ENCODE data around the gene RASSF4.
A peak's percentile ranks its signal among the peaks of the same experiment; 100 is the strongest.

GRCh38 chr10:45000752-45001380 is 41.3 kb downstream of the RASSF4 start, which contains the start of gene ZNF22:
- peak in 1 of 3 experiments; percentile 8 for TF ChIP-seq CTCF (optimal IDR thresholded peaks at IDR 0.05 in 1 of 3, IDR thresholded peaks at IDR 0.05 in 1 of 3, conservative IDR thresholded peaks at IDR 0.05 in 1 of 3; ENCODE audit: extremely low read depth in 1 of 3, insufficient read depth in 2 of 3, low read length in 3 of 3)
- no peak for TF ChIP-seq EZH2 (IDR thresholded peaks at IDR 0.05; ENCODE audit: low read length)
